K562 (cell line): ENCODE data around the gene IL1RN. TPM values are rescaled to one million over a fixed set of nuclear protein-coding genes. Genes with fewer than 3 reads are reported as not detected.

Experiments
- ATAC-seq: fragments of 200-7000 bp; cut with Tn5 transposase; 3 replicates; pipeline ENCODE4 v1.9.1; 2020; ENCODE audit warnings: moderate library complexity
- BruUV-seq: library from RNA; stranded (reverse); fragments of 400-500 nt; replicated peaks from 2 replicates; lab custom pipeline; 2021; lab: Mats Ljungman, UMichigan
- CTCF ChIA-PET: fragments of 300-600 bp; formaldehyde crosslinking; extraction: SDS; loops from one replicate; lab custom pipeline; 2021; ENCODE audit warnings: low intra/inter-chr PET ratio; lab: Yijun Ruan, JAX
- POLR2A ChIA-PET: fragments of 300-600, 350-650 bp; sonication (Branson Sonifier 250); formaldehyde crosslinking; extraction: SDS; loops from one replicate; lab custom pipeline; 2021; ENCODE audit warnings: antibody characterized with exemption, inconsistent platforms; lab: Yijun Ruan, JAX
- DNase-seq, 4 experiments: peaks; one replicate each; pipeline versions ENCODE4 v3.0.0 to v3.0.0-alpha.2; 2011 to 2018; ENCODE audit warnings: low spot score in 3 of 4, mixed read lengths in 3 of 4; ENCODE audit errors: extremely low read depth in 1 of 4
- FAIRE-seq: peaks from 2 replicates; lab custom pipeline; 2011; peaks lifted over from hg19 to GRCh38; lab: Jason Lieb, UNC
- H2AFZ ChIP-seq: 2 replicates; pipeline ENCODE4 v1.6.0; 2011; ENCODE audit warnings: low read depth, low read length, control low read depth, inconsistent platforms
- H3K27ac ChIP-seq: fragments of 200-600 bp; 3 replicates; pipeline ENCODE4 v1.8.0; 2011; ENCODE audit warnings: low read depth, mild to moderate bottlenecking, control low read depth, inconsistent platforms, low read length, moderate library complexity, mixed read lengths; ENCODE audit errors: extremely low read depth
- H3K27me3 ChIP-seq, 2 experiments: fragments of 300-600 bp in 1 of 2; 2 replicates in 1 of 2; 3 replicates in 1 of 2; pipeline versions ENCODE4 v1.6.0 to v1.8.0; 2011; ENCODE audit warnings: inconsistent platforms in 2 of 2, low read length in 2 of 2, mild to moderate bottlenecking in 1 of 2, mixed read lengths in 1 of 2, moderate library complexity in 1 of 2; ENCODE audit not compliant: control insufficient read depth in 2 of 2, insufficient read depth in 2 of 2
- H3K36me3 ChIP-seq: fragments of 300-600 bp; 3 replicates; pipeline ENCODE4 v1.8.0; 2011; ENCODE audit warnings: mild to moderate bottlenecking, low read length, inconsistent platforms; ENCODE audit not compliant: control insufficient read depth, insufficient read depth
- H3K4me1 ChIP-seq, 2 experiments: fragments of 200-600 bp in 1 of 2; replicated peaks in 1 of 2; 2 replicates in 1 of 2; 3 replicates in 1 of 2; pipeline versions ENCODE4 v1.5.1 to v1.8.0; 2011; ENCODE audit warnings: inconsistent platforms in 2 of 2, low read length in 2 of 2, mild to moderate bottlenecking in 1 of 2, mixed read lengths in 1 of 2, moderate library complexity in 1 of 2; ENCODE audit not compliant: control insufficient read depth in 2 of 2, insufficient read depth in 2 of 2
- H3K4me2 ChIP-seq: 2 replicates; pipeline ENCODE4 v1.6.1; 2011; ENCODE audit warnings: low read length, control low read depth, inconsistent platforms, mixed read lengths; ENCODE audit not compliant: insufficient read depth
- H3K4me3 ChIP-seq: fragments of 200-600 bp; sonication (generic), shearing (Covaris generic); 2 replicates; pipeline ENCODE4 v1.5.1; 2016; ENCODE audit warnings: control low read depth, inconsistent platforms
- H3K79me2 ChIP-seq: fragments of 200-600 bp; 3 replicates; pipeline ENCODE4 v1.8.0; 2011; ENCODE audit warnings: low read length, inconsistent platforms; ENCODE audit not compliant: control insufficient read depth, insufficient read depth
- H3K9ac ChIP-seq, 2 experiments: 2 replicates each; pipeline versions ENCODE4 v1.6.0 to v1.6.1; 2011; ENCODE audit warnings: low read depth in 2 of 2, low read length in 2 of 2, control low read depth in 1 of 2, inconsistent platforms in 1 of 2, mild to moderate bottlenecking in 1 of 2, mixed read lengths in 1 of 2; ENCODE audit not compliant: insufficient read depth in 1 of 2
- H3K9me1 ChIP-seq: one replicate; pipeline ENCODE4 v1.6.0; 2011; ENCODE audit warnings: inconsistent platforms, mild to moderate bottlenecking, low read length, moderate library complexity; ENCODE audit not compliant: control insufficient read depth, insufficient read depth
- H3K9me3 ChIP-seq: replicated peaks from 2 replicates; pipeline ENCODE4 v1.5.1; 2011; ENCODE audit warnings: low read depth, low read length, inconsistent platforms; ENCODE audit not compliant: control insufficient read depth, insufficient read depth
- H4K20me1 ChIP-seq: replicated peaks from 2 replicates; pipeline ENCODE4 v1.6.1; 2011; ENCODE audit warnings: low read length, inconsistent platforms, mixed read lengths; ENCODE audit not compliant: control insufficient read depth, insufficient read depth
- ELK1 ChIP-seq: sonication (generic); formaldehyde crosslinking; IDR thresholded peaks from 2 replicates; pipeline ENCODE4 v1.8.1; 2022; ENCODE audit warnings: missing genetic modification reagents
- HMG20A ChIP-seq: fragments of 450-650 bp; formaldehyde crosslinking; conservative IDR thresholded peaks from 2 replicates; pipeline ENCODE4 v1.4.0; 2020; ENCODE audit warnings: mild to moderate bottlenecking, mixed read lengths
- MLX ChIP-seq, 2 experiments: fragments of 450-650 bp in 1 of 2; sonication (generic) in 1 of 2; formaldehyde crosslinking; conservative IDR thresholded peaks; 2 replicates each; pipeline versions ENCODE4 v1.4.0 to v1.8.1; 2020 to 2022; ENCODE audit warnings: mild to moderate bottlenecking in 1 of 2, missing genetic modification reagents in 1 of 2
- PHTF2 ChIP-seq: fragments of 250-450 bp; sonication (Bioruptor Pico); IDR thresholded peaks from 2 replicates; pipeline ENCODE4 v1.5.0; 2021; ENCODE audit warnings: mild to moderate bottlenecking
- PTBP1 ChIP-seq: fragments of 200-400 bp; formaldehyde crosslinking; IDR thresholded peaks from 2 replicates; pipeline ENCODE4 v1.6.1; 2017; ENCODE audit warnings: low read depth, low read length
- RFX1 ChIP-seq: fragments of 450-650 bp; IDR thresholded peaks from 2 replicates; pipeline ENCODE4 v1.6.1; 2016; ENCODE audit warnings: mild to moderate bottlenecking, moderate library complexity
- XRCC3 ChIP-seq: fragments of 450-650 bp; IDR thresholded peaks from 2 replicates; pipeline ENCODE4 v1.6.1; 2017; ENCODE audit warnings: mild to moderate bottlenecking, moderate library complexity
- WGBS: fragments of 100-300 bp; shearing (Covaris generic); methylation state at CpG from one replicate; pipeline ENCODE4 v1.1.6; 2016; ENCODE audit warnings: low coverage, mixed read lengths; ENCODE audit not compliant: insufficient coverage; ENCODE audit errors: missing lambda C conversion rate; 5-methylcytosine and 5-hydroxymethylcytosine counted together
- in situ Hi-C: fragments of 300-500 bp; cut with MboI; formaldehyde crosslinking; loops from 4 replicates; pipeline ENCODE4 v1.15.0; 2018; ENCODE audit warnings: inconsistent platforms, mixed read lengths
- intact Hi-C: fragments of 100-400 bp; cut with micrococcal nuclease; formaldehyde crosslinking; loops from 2 replicates; pipeline ENCODE4 v1.14.2; 2022
- polyA plus RNA-seq, 8 experiments: library from polyadenylated mRNA; depleted of rRNA in 4 of 8; stranded (reverse) in 5 of 8; unstranded in 3 of 8; fragments of >200 nt; fragmentation: Nextera tagmentation in 2 of 8; fragmentation: Illumina TruSeq in 1 of 8; extraction: Ambion mirVana in 2 of 8; extraction: Trizol in 1 of 8; gene quantifications; 2 replicates each; pipeline versions ENCODE4 v1.2.1 to v1.2.3, GENCODE V29; 2011 to 2014; ENCODE audit warnings: inconsistent platforms in 1 of 8, missing spikeins in 1 of 8
- total RNA-seq, 7 experiments: library from RNA; depleted of rRNA in 6 of 7; stranded (reverse); fragments of >200 nt in 6 of 7; fragmentation: Illumina TruSeq in 2 of 7; extraction: Trizol in 2 of 7; gene quantifications; 2 replicates each; pipeline versions ENCODE4 v1.2.1 to v1.2.3, GENCODE V29; 2011 to 2021; ENCODE audit warnings: low replicate concordance in 1 of 7

Gene IL1RN
- total and polyA plus RNA-seq, 9 of the 15 experiments (the other 6 are each of a cell fraction or from before 2014, with no cell fraction given) = 0.13 TPM; not detected in 8

- no peak overlapping the region for H3K4me2 ChIP-seq
- peaks cover 0 to 19% of the 10 kb centered on the region in 2 experiments; a peak in 4 of 5 replicates for H3K27me3 ChIP-seq
- ChIA-PET POLR2A (no interaction called here), CTCF (interaction anchor here (0.6 kb wide), 1 partner anchor 301 kb away, joined by 4 read pairs; no protein-coding TSS in a partner anchor)
- FAIRE-seq (no peak), DNase-seq (no peak), ATAC-seq (no peak)
- no peaks in the 10 kb centered on the region for H3K79me2 ChIP-seq
- WGBS = 7% methylated on average over 8 of the region's 8 CpGs
- intact Hi-C loops (no loop called here), in situ Hi-C loops (no loop called here)
- TF ChIP-seq ELK1 (CRISPR knock-in tag) (no peak), PTBP1 (no peak), RFX1 (no peak), HMG20A (CRISPR knock-in tag) (no peak), XRCC3 (no peak), MLX (CRISPR knock-in tag; conservative IDR thresholded peaks at IDR 0.05) (no peak), PHTF2 (CRISPR knock-in tag) (no peak)
- H3K36me3 ChIP-seq = no peaks in the 10 kb centered on the region
- no peak overlapping the region for H3K27ac ChIP-seq
- H3K4me1 ChIP-seq = no peaks in the 10 kb centered on the region
- no peak overlapping the region for H3K4me3 ChIP-seq
- H2AFZ ChIP-seq = no peak overlapping the region
- H3K9me1 ChIP-seq = no peaks in the 10 kb centered on the region
- BruUV-seq = no TSS peak
- no peaks in the 10 kb centered on the region for H3K9me3 ChIP-seq
- no peaks in the 10 kb centered on the region for H4K20me1 ChIP-seq
- H3K9ac ChIP-seq = no peak overlapping the region
These were observed 21.5 kb downstream of the IL1RN start for GRCh38 chr2:113148606-113149552.
